ENCODE measurements around the gene TMEM170B.

DNA sequence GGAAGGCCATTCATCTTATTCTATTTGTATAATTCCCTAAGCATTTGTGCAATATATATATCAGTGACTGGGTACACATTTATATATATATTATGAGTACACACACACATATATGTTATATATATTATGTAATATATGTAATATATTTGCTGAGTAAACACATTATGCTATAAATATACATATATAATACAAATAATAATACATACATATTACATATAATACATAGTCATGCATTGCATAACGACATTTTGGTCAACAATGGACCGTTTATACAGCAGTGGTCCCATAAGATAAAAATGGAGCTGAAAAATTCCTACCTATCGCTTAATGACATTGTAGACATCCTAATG is 11.4 kb upstream of the TMEM170B start:
- TF ChIP-seq, protein P1, sequence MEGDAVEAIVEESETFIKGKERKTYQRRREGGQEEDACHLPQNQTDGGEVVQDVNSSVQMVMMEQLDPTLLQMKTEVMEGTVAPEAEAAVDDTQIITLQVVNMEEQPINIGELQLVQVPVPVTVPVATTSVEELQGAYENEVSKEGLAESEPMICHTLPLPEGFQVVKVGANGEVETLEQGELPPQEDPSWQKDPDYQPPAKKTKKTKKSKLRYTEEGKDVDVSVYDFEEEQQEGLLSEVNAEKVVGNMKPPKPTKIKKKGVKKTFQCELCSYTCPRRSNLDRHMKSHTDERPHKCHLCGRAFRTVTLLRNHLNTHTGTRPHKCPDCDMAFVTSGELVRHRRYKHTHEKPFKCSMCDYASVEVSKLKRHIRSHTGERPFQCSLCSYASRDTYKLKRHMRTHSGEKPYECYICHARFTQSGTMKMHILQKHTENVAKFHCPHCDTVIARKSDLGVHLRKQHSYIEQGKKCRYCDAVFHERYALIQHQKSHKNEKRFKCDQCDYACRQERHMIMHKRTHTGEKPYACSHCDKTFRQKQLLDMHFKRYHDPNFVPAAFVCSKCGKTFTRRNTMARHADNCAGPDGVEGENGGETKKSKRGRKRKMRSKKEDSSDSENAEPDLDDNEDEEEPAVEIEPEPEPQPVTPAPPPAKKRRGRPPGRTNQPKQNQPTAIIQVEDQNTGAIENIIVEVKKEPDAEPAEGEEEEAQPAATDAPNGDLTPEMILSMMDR (IDR thresholded peaks at IDR 0.05): no peak
- no peak for TF ChIP-seq EZH2 (IDR thresholded peaks at IDR 0.05)

All from neural progenitor cell (in vitro differentiated cells).